SK-MEL-5 (cell line): ENCODE results near the gene CCDC78. TPM values are rescaled to one million over a fixed set of nuclear protein-coding genes. Genes with fewer than 3 reads are reported as not detected.

ENCODE experiments used
- small RNA-seq, 2 experiments: library from RNA; depleted of rRNA; stranded (forward); fragments of <200 nt; gene quantifications; one replicate each; pipeline ENCODE3, GENCODE V24; 2014
- total RNA-seq: library from RNA; depleted of rRNA; stranded (reverse); fragments of >200 nt; shearing (Covaris generic); gene quantifications from 2 replicates; pipeline ENCODE4 v1.2.3, GENCODE V29; 2014; rRNA removed

Gene CCDC78
- total RNA-seq, 1 experiment from 2014 or later: 18.1 TPM

Small RNAs within 50 kb of the gene (small RNA-seq; reads per million reads assigned to genes)
- 0 reads per million in 2 experiments for gene MIR662

Other genes starting within 250 kb of the CCDC78 start
- gene CAPN15, start 198.7 kb downstream of the CCDC78 start, total RNA-seq: 15.4 and 15.6 TPM in 2 replicates
- not detected in 2 replicates for gene PRR35, start 166.0 kb downstream of the CCDC78 start, total RNA-seq
- 0.56 and 1.1 TPM in 2 replicates for gene NHLRC4, start 159.4 kb downstream of the CCDC78 start, total RNA-seq
- 24.5 and 24.7 TPM in 2 replicates for gene PIGQ, start 156.5 kb downstream of the CCDC78 start, total RNA-seq
- 9.3 and 9.6 TPM in 2 replicates for gene RAB40C, start 136.4 kb downstream of the CCDC78 start, total RNA-seq
- 0.05 TPM in 2 replicates for gene WFIKKN1, start 95.5 kb downstream of the CCDC78 start, total RNA-seq
- gene METTL26, start 90.1 kb downstream of the CCDC78 start, total RNA-seq: 54.3 and 57.4 TPM in 2 replicates
- gene MCRIP2, start 84.6 kb downstream of the CCDC78 start, total RNA-seq: 34.4 and 37.8 TPM in 2 replicates
- 10.3 and 12.4 TPM in 2 replicates for gene WDR90, start 77.1 kb downstream of the CCDC78 start, total RNA-seq
- gene RHOT2, start 58.3 kb downstream of the CCDC78 start, total RNA-seq: 39.7 and 42.7 TPM in 2 replicates
- gene RHBDL1, start 50.8 kb downstream of the CCDC78 start, total RNA-seq: 0.19 and 0.34 TPM in 2 replicates
- gene STUB1, start 46.0 kb downstream of the CCDC78 start, total RNA-seq: 112 and 126 TPM in 2 replicates
- 44.7 and 52.0 TPM in 2 replicates for gene JMJD8, start 42.1 kb downstream of the CCDC78 start, total RNA-seq
- 1.6 and 2.3 TPM in 2 replicates for gene WDR24, start 36.0 kb downstream of the CCDC78 start, total RNA-seq
- gene FBXL16, start 20.6 kb downstream of the CCDC78 start, total RNA-seq: 6.6 and 7.3 TPM in 2 replicates
- 133 and 138 TPM in 2 replicates for gene METRN, start 11.3 kb downstream of the CCDC78 start, total RNA-seq
- 18.6 and 18.7 TPM in 2 replicates for gene ANTKMT, start 5.3 kb downstream of the CCDC78 start, total RNA-seq
- 17.9 and 23.3 TPM in 2 replicates for gene HAGHL, start 663 bp upstream of the CCDC78 start, total RNA-seq
- gene CIAO3, start 14.6 kb upstream of the CCDC78 start, total RNA-seq: 28.6 and 34.3 TPM in 2 replicates
- gene MSLN, start 34.3 kb upstream of the CCDC78 start, total RNA-seq: not detected in 2 replicates
- gene RPUSD1, start 61.9 kb upstream of the CCDC78 start, total RNA-seq: 32.6 and 36.9 TPM in 2 replicates
- gene CHTF18, start 62.2 kb upstream of the CCDC78 start, total RNA-seq: 6.6 and 7.6 TPM in 2 replicates
- not detected in 2 replicates for gene GNG13, start 74.3 kb upstream of the CCDC78 start, total RNA-seq
- gene LMF1, start 244.5 kb upstream of the CCDC78 start, total RNA-seq: 10.9 and 15.5 TPM in 2 replicates